Parathyroid adenoma (tissue), 2 donors: ENCODE measurements around the gene IGF2BP2.

Experiments used
- H2AFZ ChIP-seq: fragments of 300-600 bp; sonication (generic); one replicate; pipeline ENCODE4 v1.7.0; 2017; ENCODE audit warnings: antibody characterized with exemption, mild to moderate bottlenecking
- H3K27ac ChIP-seq: fragments of 300-600 bp; sonication (generic); one replicate; pipeline ENCODE4 v1.7.0; 2017
- H3K27me3 ChIP-seq: fragments of 300-600 bp; sonication (generic); one replicate; pipeline ENCODE4 v1.7.0; 2017; ENCODE audit warnings: low read length; ENCODE audit not compliant: control insufficient read depth, insufficient read depth
- H3K36me3 ChIP-seq: fragments of 300-600 bp; sonication (generic); one replicate; pipeline ENCODE4 v1.7.0; 2017; ENCODE audit warnings: low read length; ENCODE audit not compliant: control insufficient read depth, insufficient read depth
- H3K4me1 ChIP-seq: fragments of 300-600 bp; sonication (generic); one replicate; pipeline ENCODE4 v1.7.0; 2017; ENCODE audit warnings: control low read depth
- H3K4me2 ChIP-seq: fragments of 300-600 bp; sonication (generic); one replicate; pipeline ENCODE4 v1.7.0; 2017; ENCODE audit warnings: low read length
- H3K4me3 ChIP-seq: fragments of 300-600 bp; sonication (generic); one replicate; pipeline ENCODE4 v1.7.0; 2017; ENCODE audit warnings: low read depth, low read length
- H3K79me2 ChIP-seq: fragments of 300-600 bp; sonication (generic); one replicate; pipeline ENCODE4 v1.7.0; 2017; ENCODE audit warnings: control low read depth
- H3K9ac ChIP-seq: fragments of 300-600 bp; sonication (generic); one replicate; pipeline ENCODE4 v1.7.0; 2017; ENCODE audit warnings: mild to moderate bottlenecking
- H3K9me3 ChIP-seq: fragments of 300-600 bp; sonication (generic); one replicate; pipeline ENCODE4 v1.7.0; 2017; ENCODE audit warnings: low read length; ENCODE audit not compliant: control insufficient read depth
- CTCF ChIP-seq: fragments of 300-600 bp; sonication (generic); IDR thresholded peaks from one replicate; pipeline ENCODE4 v1.7.0; 2017; ENCODE audit warnings: antibody characterized with exemption, mild to moderate bottlenecking
- donor health status: primary hyperparathyroidism.

The IGF2BP2 gene

DNA sequence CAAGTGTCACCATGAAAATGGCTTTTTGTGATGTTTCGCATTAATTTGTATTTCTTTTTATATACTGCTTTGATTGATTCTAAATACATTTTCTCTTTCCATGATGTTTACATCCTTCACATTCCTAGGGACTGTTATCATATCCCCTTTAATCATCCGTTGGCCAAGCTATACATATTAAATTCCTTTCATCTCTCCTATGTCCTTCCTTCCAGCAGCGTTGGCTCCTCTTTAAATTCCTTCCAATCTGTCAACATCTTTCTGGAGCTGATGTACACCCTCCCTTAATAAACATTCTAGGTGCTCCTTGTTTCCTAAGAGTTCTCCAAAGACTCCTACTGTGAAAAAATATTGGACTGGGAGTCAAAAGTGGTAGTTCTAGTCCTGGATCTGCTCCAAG is 87.8 kb downstream of the IGF2BP2 start:
- H3K4me1 ChIP-seq = no peaks in the 10 kb centered on the region
- no peaks in the 10 kb centered on the region for H3K36me3 ChIP-seq
- H3K4me2 ChIP-seq = no peak overlapping the region
- H3K4me3 ChIP-seq = no peak overlapping the region
- H3K9ac ChIP-seq = no peak overlapping the region
- TF ChIP-seq CTCF = no peak
- no peak overlapping the region for H3K27ac ChIP-seq
- no peaks in the 10 kb centered on the region for H3K79me2 ChIP-seq
- H3K27me3 ChIP-seq = no peaks in the 10 kb centered on the region
- H2AFZ ChIP-seq = no peak overlapping the region
- H3K9me3 ChIP-seq = no peaks in the 10 kb centered on the region

DNA sequence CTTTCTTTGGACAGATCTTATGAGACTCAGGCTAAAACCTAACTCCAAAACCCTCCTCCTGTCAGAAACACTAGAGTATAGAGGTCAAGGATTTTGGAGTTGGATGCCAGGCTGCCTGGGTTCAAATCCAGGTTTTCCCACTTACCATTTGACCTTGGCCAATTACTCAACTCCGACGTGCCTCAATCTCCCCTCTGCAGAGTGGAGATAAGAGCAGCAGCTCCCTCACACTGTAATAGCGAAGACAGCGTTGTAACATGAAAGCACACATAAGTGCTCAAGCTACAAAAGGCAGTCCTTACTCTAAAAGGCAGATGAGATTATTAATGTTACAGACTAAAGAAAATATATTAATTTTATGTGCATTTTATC is 90.1 kb downstream of the IGF2BP2 start:
- TF ChIP-seq CTCF = no peak
- Histone ChIP-seq H3K79me2 (peaks cover 2% of the 10 kb centered on the region), H3K4me2 (no peak overlapping the region), H3K27me3 (no peaks in the 10 kb centered on the region), H3K9me3 (no peaks in the 10 kb centered on the region), H2AFZ (no peak overlapping the region), H3K4me1 (no peaks in the 10 kb centered on the region), H3K36me3 (no peaks in the 10 kb centered on the region), H3K4me3 (no peak overlapping the region), H3K9ac (no peak overlapping the region), H3K27ac (no peak overlapping the region)

DNA sequence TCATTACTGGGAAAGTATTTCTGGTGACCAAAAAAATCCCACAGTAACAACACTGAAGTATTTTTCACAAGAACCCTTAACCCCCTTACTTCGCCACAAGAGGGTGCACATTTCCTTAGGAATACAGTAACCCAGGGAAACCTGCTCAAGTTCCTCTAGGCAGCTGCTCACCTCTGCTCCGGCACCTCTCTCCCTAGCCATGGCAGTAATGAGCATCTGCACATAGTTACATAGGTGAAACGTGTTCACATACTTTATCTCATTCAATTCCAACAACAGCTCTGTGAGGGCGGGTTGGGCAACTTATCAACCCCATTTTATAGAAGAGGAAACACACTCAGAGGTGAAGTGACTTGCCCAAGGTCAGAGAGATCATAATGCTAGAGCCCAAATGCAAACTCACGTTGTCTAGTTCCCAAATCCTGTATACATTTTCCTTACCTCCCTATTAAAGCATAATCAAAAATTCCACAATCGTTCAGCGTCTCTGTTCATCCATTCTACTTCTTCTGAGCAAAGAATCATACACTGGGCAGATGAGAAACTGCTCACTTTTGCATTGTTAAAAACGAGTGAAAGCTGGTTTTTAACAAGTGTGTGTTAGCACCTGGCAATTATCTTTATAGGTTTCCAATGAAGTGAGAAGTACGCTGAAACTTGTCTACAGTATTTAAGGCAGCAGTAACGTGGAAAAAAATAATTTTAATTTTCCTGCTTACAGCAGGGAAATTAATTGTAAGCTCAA is 90.7 kb downstream of the IGF2BP2 start:
- Histone ChIP-seq H3K4me1 (no peaks in the 10 kb centered on the region), H2AFZ (no peak overlapping the region), H3K9me3 (no peaks in the 10 kb centered on the region), H3K4me2 (no peak overlapping the region), H3K27ac (no peak overlapping the region), H3K27me3 (no peaks in the 10 kb centered on the region), H3K79me2 (peaks cover 2% of the 10 kb centered on the region), H3K36me3 (no peaks in the 10 kb centered on the region), H3K4me3 (no peak overlapping the region), H3K9ac (no peak overlapping the region)
- peak; percentile 59 for TF ChIP-seq CTCF

DNA sequence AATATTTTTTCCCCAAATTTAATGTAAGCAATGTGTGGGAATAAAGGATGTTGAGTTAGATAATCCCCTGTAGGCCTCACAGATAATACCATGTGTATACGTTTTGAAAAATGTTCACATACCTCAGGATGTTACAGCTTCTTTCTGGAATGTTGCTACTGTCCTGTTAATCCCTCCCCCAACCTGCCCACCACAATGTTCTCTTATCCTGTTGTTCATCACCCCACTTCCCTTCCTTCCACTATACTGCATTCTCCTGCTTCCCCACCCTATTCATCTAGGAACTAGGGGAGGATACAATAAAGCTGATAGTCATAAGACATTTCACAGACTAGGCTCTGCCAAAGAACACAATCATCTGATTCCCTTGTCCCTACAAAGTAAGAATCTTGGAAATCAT is 92.1 kb downstream of the IGF2BP2 start:
- H3K4me2 ChIP-seq = no peak overlapping the region
- H3K4me1 ChIP-seq = no peaks in the 10 kb centered on the region
- H3K4me3 ChIP-seq = no peak overlapping the region
- H2AFZ ChIP-seq = no peak overlapping the region
- no peaks in the 10 kb centered on the region for H3K36me3 ChIP-seq
- no peak for TF ChIP-seq CTCF
- H3K9me3 ChIP-seq = no peaks in the 10 kb centered on the region
- no peaks in the 10 kb centered on the region for H3K27me3 ChIP-seq
- no peak overlapping the region for H3K27ac ChIP-seq
- peaks cover 2% of the 10 kb centered on the region for H3K79me2 ChIP-seq
- H3K9ac ChIP-seq = no peak overlapping the region

- H2AFZ ChIP-seq = no peak overlapping the region
- H3K36me3 ChIP-seq = no peaks in the 10 kb centered on the region
- no peaks in the 10 kb centered on the region for H3K9me3 ChIP-seq
- no peak overlapping the region for H3K4me3 ChIP-seq
- H3K27ac ChIP-seq = no peak overlapping the region
- peaks cover 5% of the 10 kb centered on the region for H3K79me2 ChIP-seq
- H3K4me2 ChIP-seq = no peak overlapping the region
- TF ChIP-seq CTCF = no peak
- no peaks in the 10 kb centered on the region for H3K27me3 ChIP-seq
- H3K4me1 ChIP-seq = no peaks in the 10 kb centered on the region
- no peak overlapping the region for H3K9ac ChIP-seq
Observed at GRCh38 chr3:185730550-185730949, 94.3 kb downstream of the IGF2BP2 start.
